WERI-Rb-1 (cell line): Measurements from ENCODE around the gene JDP2.

ENCODE experiments used
- DNase-seq: peaks from one replicate; pipeline ENCODE4 v3.0.0-alpha.2; 2020
- H3K27ac ChIP-seq: fragments of 250-450 bp; sonication (Bioruptor Pico); 2 replicates; pipeline ENCODE4 v1.5.1; 2020; ENCODE audit warnings: mild to moderate bottlenecking, moderate library complexity
- H3K27me3 ChIP-seq: fragments of 250-450 bp; sonication (Bioruptor Pico); 2 replicates; pipeline ENCODE4 v1.5.1; 2021; ENCODE audit warnings: mild to moderate bottlenecking, low read depth, moderate library complexity; ENCODE audit not compliant: insufficient read depth, severe bottlenecking
- H3K36me3 ChIP-seq: fragments of 250-450 bp; sonication (Bioruptor Pico); 2 replicates; pipeline ENCODE4 v1.5.1; 2020; ENCODE audit warnings: mild to moderate bottlenecking, moderate library complexity
- H3K4me3 ChIP-seq: 2 replicates; pipeline ENCODE4 v1.5.1; 2011; ENCODE audit warnings: low read depth, mild to moderate bottlenecking, control low read depth, low read length
- H3K9me3 ChIP-seq: fragments of 250-450 bp; sonication (Bioruptor Pico); 2 replicates; pipeline ENCODE4 v1.5.1; 2021; ENCODE audit warnings: mild to moderate bottlenecking, moderate library complexity; ENCODE audit not compliant: severe bottlenecking
- CTCF ChIP-seq: IDR thresholded peaks from 2 replicates; pipeline ENCODE4 v1.5.1; 2011; ENCODE audit warnings: low read depth, mild to moderate bottlenecking, control low read depth, inconsistent platforms, low read length

JDP2 gene

GRCh38 chr14:75518625-75519024 is 90.8 kb downstream of the JDP2 start:
- Histone ChIP-seq H3K9me3 (no peaks in the 10 kb centered on the region), H3K27ac (no peak overlapping the region), H3K36me3 (no peaks in the 10 kb centered on the region), H3K27me3 (no peaks in the 10 kb centered on the region), H3K4me3 (no peak overlapping the region)
- DNase-seq: peak; percentile 26
- TF ChIP-seq CTCF: peak; percentile 60

- H3K36me3 ChIP-seq: no peaks in the 10 kb centered on the region
- no peak for TF ChIP-seq CTCF
- no peaks in the 10 kb centered on the region for H3K9me3 ChIP-seq
- no peaks in the 10 kb centered on the region for H3K27me3 ChIP-seq
- H3K27ac ChIP-seq: no peak overlapping the region
- H3K4me3 ChIP-seq: no peak overlapping the region
- DNase-seq: no peak
Measured at GRCh38 chr14:75519394-75519793, 91.6 kb downstream of the JDP2 start.

- Histone ChIP-seq H3K27ac (no peak overlapping the region), H3K9me3 (no peaks in the 10 kb centered on the region), H3K36me3 (no peaks in the 10 kb centered on the region), H3K4me3 (no peak overlapping the region), H3K27me3 (no peaks in the 10 kb centered on the region)
- no peak for DNase-seq
- no peak for TF ChIP-seq CTCF
Measured at GRCh38 chr14:75519826-75520728, 92.3 kb downstream of the JDP2 start.

- no peak overlapping the region for H3K4me3 ChIP-seq
- H3K27me3 ChIP-seq: no peaks in the 10 kb centered on the region
- no peak for DNase-seq
- no peak overlapping the region for H3K27ac ChIP-seq
- H3K36me3 ChIP-seq: no peaks in the 10 kb centered on the region
- no peaks in the 10 kb centered on the region for H3K9me3 ChIP-seq
- no peak for TF ChIP-seq CTCF
Measured at GRCh38 chr14:75520852-75521251, 93.0 kb downstream of the JDP2 start.

DNA sequence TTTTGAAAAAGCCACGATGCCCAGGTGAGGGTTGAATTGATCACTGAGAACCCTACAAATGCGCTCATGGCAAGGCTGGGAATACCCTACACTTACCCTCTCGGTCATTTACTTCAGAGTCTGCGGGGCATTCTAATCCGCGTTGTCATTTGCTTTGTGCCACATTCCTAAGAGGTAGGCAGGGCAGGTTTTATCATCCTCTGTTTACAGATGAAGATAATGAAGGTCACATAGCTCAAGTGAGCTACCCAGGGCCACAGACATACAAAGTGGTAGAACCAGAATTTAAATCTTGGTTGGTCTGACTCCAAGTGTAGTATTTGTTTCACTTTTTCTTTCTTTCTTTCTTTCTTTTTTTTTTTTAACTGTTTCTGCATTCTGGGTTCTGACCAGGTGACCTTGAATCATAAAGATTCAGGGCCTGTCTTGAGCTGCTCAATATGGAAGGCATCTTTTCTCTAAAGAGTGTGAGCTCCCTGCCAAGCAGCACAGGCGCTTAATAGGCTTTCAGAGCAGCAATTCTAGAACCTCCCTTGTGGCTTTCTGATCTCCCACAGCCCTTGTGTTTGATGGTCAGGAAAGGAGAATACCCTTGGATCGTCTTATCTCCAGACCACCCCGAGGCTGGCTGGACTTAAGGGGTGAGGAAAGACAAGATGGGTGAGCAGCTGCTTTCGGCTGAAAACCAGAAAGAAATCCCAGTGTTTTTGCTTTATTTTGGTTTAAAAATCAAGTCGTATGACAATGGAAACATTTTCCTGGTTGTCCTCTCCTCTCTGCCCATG is 93.8 kb downstream of the JDP2 start:
- no peak overlapping the region for H3K4me3 ChIP-seq
- H3K27me3 ChIP-seq: no peaks in the 10 kb centered on the region
- no peaks in the 10 kb centered on the region for H3K9me3 ChIP-seq
- TF ChIP-seq CTCF: no peak
- no peak overlapping the region for H3K27ac ChIP-seq
- DNase-seq: no peak
- no peaks in the 10 kb centered on the region for H3K36me3 ChIP-seq
